Measurements from ENCODE around the gene NPAS3.

Gene NPAS3

GRCh38 chr14:33441633-33442032, 503.0 kb downstream of the NPAS3 start:
- no peak for DNase-seq (ENCODE audit: low read depth in 2 of 2)

- DNase-seq (ENCODE audit: low read depth in 2 of 2), result no peak
These were observed 505.5 kb downstream of the NPAS3 start for GRCh38 chr14:33444136-33444535.

- DNase-seq (ENCODE audit: low read depth in 2 of 2), result no peak
These were observed 510.6 kb downstream of the NPAS3 start for GRCh38 chr14:33449268-33449667.

- DNase-seq (ENCODE audit: low read depth in 2 of 2), result no peak
These were observed 511.2 kb downstream of the NPAS3 start for GRCh38 chr14:33449703-33450395.

GRCh38 chr14:33450416-33450815, 511.7 kb downstream of the NPAS3 start:
- DNase-seq (ENCODE audit: low read depth in 2 of 2), result no peak

- DNase-seq (ENCODE audit: low read depth in 2 of 2), result no peak
These were observed 512.5 kb downstream of the NPAS3 start for GRCh38 chr14:33451211-33451610.

- no peak for DNase-seq (ENCODE audit: low read depth in 2 of 2)
These were observed 514.3 kb downstream of the NPAS3 start for GRCh38 chr14:33452995-33453394.

GRCh38 chr14:33454022-33454595, 515.4 kb downstream of the NPAS3 start:
- no peak for DNase-seq (ENCODE audit: low read depth in 2 of 2)

- DNase-seq (ENCODE audit: low read depth in 2 of 2), result no peak
These were observed 516.0 kb downstream of the NPAS3 start for GRCh38 chr14:33454707-33455106.

GRCh38 chr14:33455654-33456345, 517.1 kb downstream of the NPAS3 start:
- DNase-seq (ENCODE audit: low read depth in 2 of 2), result no peak

- no peak for DNase-seq (ENCODE audit: low read depth in 2 of 2)
These were observed 518.3 kb downstream of the NPAS3 start for GRCh38 chr14:33457021-33457420.

- DNase-seq (ENCODE audit: low read depth in 2 of 2), result no peak
These were observed 518.9 kb downstream of the NPAS3 start for GRCh38 chr14:33457617-33458016.

GRCh38 chr14:33460164-33460563, 521.5 kb downstream of the NPAS3 start:
- DNase-seq (ENCODE audit: low read depth in 2 of 2), result no peak

GRCh38 chr14:33461036-33461435, 522.4 kb downstream of the NPAS3 start:
- DNase-seq (ENCODE audit: low read depth in 2 of 2), result no peak

GRCh38 chr14:33463731-33464130, 525.1 kb downstream of the NPAS3 start:
- DNase-seq (ENCODE audit: low read depth in 2 of 2), result no peak

- no peak for DNase-seq (ENCODE audit: low read depth in 2 of 2)
These were observed 525.7 kb downstream of the NPAS3 start for GRCh38 chr14:33464254-33464962.

GRCh38 chr14:33465846-33466700, 527.4 kb downstream of the NPAS3 start:
- DNase-seq (ENCODE audit: low read depth in 2 of 2), result no peak

GRCh38 chr14:33467971-33468370, 529.3 kb downstream of the NPAS3 start:
- no peak for DNase-seq (ENCODE audit: low read depth in 2 of 2)

GRCh38 chr14:33469898-33470297, 531.2 kb downstream of the NPAS3 start:
- DNase-seq (ENCODE audit: low read depth in 2 of 2), result no peak

- no peak for DNase-seq (ENCODE audit: low read depth in 2 of 2)
These were observed 533.1 kb downstream of the NPAS3 start for GRCh38 chr14:33471776-33472175.

GRCh38 chr14:33475623-33476022, 536.9 kb downstream of the NPAS3 start:
- DNase-seq (ENCODE audit: low read depth in 2 of 2), result peak in 1 of 2 donors; percentile 1

- DNase-seq (ENCODE audit: low read depth in 2 of 2), result no peak
These were observed 539.1 kb downstream of the NPAS3 start for GRCh38 chr14:33477797-33478196.

All from stimulated activated CD4-positive, alpha-beta T cell treated with anti-CD3 and anti-CD28 coated beads, Interleukin-4, amount 100 ng/mL, for 48 hours (primary cell).